Ishikawa (cell line): Measurements from ENCODE around the gene IGDCC3.

Experiments
- CEBPB ChIP-seq: IDR thresholded peaks from 2 replicates; pipeline ENCODE4 v1.6.1; 2012
- YY1 ChIP-seq: IDR thresholded peaks from 2 replicates; pipeline ENCODE4 v1.6.1; 2012; ENCODE audit warnings: low read depth

- TF ChIP-seq CEBPB (no peak), YY1 (no peak)
Observed at GRCh38 chr15:65333856-65334255, 43.9 kb downstream of the IGDCC3 start.
